NOMO-1 treated with DMSO at 0.1 percent for 48 hours (cell line): ENCODE results near the gene MICALL2.
"Not testable (repeated sequence)": the region's sequence is repeated elsewhere in the genome, so short reads cannot be mapped to it uniquely, and the experiment has no call there.

Experiments used
- DNase-seq: peaks from one replicate; lab custom pipeline; 2025; ENCODE audit not compliant: unreplicated experiment; lab: John Stamatoyannopoulos, UW

Gene MICALL2

GRCh38 chr7:1449501-1449900 lies 9.8 kb downstream of the MICALL2 start:
- no peak for DNase-seq

- no peak for DNase-seq
Observed at GRCh38 chr7:1448958-1449357, 10.3 kb downstream of the MICALL2 start.

GRCh38 chr7:1447551-1448244 lies 11.6 kb downstream of the MICALL2 start:
- DNase-seq = no peak

- no peak for DNase-seq
Observed at GRCh38 chr7:1447112-1447511, 12.2 kb downstream of the MICALL2 start.

GRCh38 chr7:1446620-1447032 lies 12.6 kb downstream of the MICALL2 start:
- DNase-seq = no peak

GRCh38 chr7:1446026-1446425 lies 13.2 kb downstream of the MICALL2 start:
- DNase-seq = not testable (repeated sequence)

GRCh38 chr7:1445341-1445740 lies 13.9 kb downstream of the MICALL2 start:
- no peak for DNase-seq

GRCh38 chr7:1444925-1445322 lies 14.3 kb downstream of the MICALL2 start:
- no peak for DNase-seq

GRCh38 chr7:1444214-1444924 lies 14.9 kb downstream of the MICALL2 start:
- no peak for DNase-seq

- not testable (repeated sequence) for DNase-seq
Observed at GRCh38 chr7:1443587-1444200, 15.6 kb downstream of the MICALL2 start.

GRCh38 chr7:1442355-1443124 lies 16.7 kb downstream of the MICALL2 start:
- DNase-seq = no peak

GRCh38 chr7:1441615-1442354 lies 17.5 kb downstream of the MICALL2 start:
- no peak for DNase-seq

- no peak for DNase-seq
Observed at GRCh38 chr7:1440620-1441019, 18.6 kb downstream of the MICALL2 start.

- DNase-seq = no peak
Observed at GRCh38 chr7:1439373-1440363, 19.6 kb downstream of the MICALL2 start.

- no peak for DNase-seq
Observed at GRCh38 chr7:1438821-1439220, 20.4 kb downstream of the MICALL2 start.

- DNase-seq = no peak
Observed at GRCh38 chr7:1438208-1438607, 21.1 kb downstream of the MICALL2 start.

- no peak for DNase-seq
Observed at GRCh38 chr7:1437155-1437880, 22.0 kb downstream of the MICALL2 start.

- DNase-seq = no peak
Observed at GRCh38 chr7:1436608-1437007, 22.7 kb downstream of the MICALL2 start.
